Measurements from ENCODE around the gene OBI1. TPM values are rescaled to one million over a fixed set of nuclear protein-coding genes. Genes with fewer than 3 reads are reported as not detected.

Gene OBI1
- total RNA-seq, 1 donor from 2014 or later, result 18.7 TPM

DNA sequence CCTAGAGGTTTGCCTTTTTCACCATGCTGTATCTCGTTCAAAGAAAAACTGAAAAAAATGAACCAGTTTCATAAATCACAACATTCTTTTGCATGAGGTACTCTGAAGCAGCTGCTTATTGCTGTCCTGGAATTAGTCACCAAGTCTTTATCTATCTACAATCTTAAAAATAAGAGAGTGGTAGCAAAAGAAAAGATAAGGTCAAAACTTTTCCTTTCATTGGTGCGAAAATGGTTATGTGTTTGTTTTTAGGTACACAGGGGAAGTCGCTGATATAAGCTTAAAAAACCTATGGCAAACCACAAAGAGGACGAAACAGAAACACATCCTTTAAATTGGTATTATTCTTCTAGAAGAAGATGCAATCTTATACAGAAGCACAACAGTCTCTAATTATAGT, 20.7 kb downstream of the OBI1 start:
- Mint-ChIP-seq H3K27ac (no peak overlapping the region), H3K4me3 (no peak overlapping the region), H3K4me1 (ENCODE audit: unreplicated experiment) (no peaks in the 10 kb centered on the region), H3K9me3 (no peaks in the 10 kb centered on the region), H3K36me3 (peaks cover 35% of the 10 kb centered on the region), H3K27me3 (no peaks in the 10 kb centered on the region)
- DNase-seq (ENCODE audit: extremely low spot score, unreplicated experiment), result no peak
- TF ChIP-seq, protein P1, sequence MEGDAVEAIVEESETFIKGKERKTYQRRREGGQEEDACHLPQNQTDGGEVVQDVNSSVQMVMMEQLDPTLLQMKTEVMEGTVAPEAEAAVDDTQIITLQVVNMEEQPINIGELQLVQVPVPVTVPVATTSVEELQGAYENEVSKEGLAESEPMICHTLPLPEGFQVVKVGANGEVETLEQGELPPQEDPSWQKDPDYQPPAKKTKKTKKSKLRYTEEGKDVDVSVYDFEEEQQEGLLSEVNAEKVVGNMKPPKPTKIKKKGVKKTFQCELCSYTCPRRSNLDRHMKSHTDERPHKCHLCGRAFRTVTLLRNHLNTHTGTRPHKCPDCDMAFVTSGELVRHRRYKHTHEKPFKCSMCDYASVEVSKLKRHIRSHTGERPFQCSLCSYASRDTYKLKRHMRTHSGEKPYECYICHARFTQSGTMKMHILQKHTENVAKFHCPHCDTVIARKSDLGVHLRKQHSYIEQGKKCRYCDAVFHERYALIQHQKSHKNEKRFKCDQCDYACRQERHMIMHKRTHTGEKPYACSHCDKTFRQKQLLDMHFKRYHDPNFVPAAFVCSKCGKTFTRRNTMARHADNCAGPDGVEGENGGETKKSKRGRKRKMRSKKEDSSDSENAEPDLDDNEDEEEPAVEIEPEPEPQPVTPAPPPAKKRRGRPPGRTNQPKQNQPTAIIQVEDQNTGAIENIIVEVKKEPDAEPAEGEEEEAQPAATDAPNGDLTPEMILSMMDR (conservative IDR thresholded peaks at IDR 0.05), result no peak

DNA sequence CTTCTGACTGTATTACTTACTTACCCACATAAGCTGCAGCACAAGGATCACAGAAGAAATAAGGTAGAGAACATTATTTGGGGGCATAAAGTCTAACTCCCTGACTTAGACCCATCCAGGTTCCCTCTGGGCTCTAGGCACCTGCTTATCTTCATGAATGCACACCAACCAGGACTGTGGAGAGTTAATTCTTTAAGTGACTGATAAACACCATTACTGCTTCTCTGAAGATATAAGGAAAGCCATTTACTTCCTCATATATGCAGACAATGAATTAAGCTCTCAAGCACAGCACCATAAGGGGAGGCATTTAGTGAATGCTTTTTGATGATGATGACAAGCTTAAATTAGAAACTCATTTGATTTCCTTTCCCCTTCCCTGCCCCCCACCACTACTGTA, 22.5 kb downstream of the OBI1 start:
- Mint-ChIP-seq H3K9me3 (no peaks in the 10 kb centered on the region), H3K4me3 (no peak overlapping the region), H3K27ac (no peak overlapping the region), H3K4me1 (ENCODE audit: unreplicated experiment) (no peaks in the 10 kb centered on the region), H3K27me3 (no peaks in the 10 kb centered on the region), H3K36me3 (peaks cover 43% of the 10 kb centered on the region)
- TF ChIP-seq, protein P1 (conservative IDR thresholded peaks at IDR 0.05), result no peak
- DNase-seq (ENCODE audit: extremely low spot score, unreplicated experiment), result no peak

DNA sequence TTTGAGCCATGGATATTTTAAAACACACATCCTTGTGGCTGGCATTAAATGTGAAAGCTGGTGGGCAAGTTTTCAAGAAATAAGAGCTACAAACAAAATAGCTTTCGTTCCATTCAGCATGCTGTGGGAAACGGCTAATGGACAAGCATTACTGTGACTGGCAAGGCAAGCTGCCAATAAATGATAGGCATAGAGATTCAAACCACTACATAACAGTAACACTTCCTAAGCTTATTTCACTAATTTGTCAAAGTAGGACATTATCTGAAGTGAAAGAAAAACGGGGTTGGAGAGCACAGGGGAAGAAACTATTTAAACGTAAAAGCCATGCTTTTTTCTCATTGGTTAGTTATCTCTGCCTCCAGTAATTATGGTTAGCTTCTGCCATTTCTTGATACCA, 26.0 kb downstream of the OBI1 start:
- Mint-ChIP-seq H3K4me1 (ENCODE audit: unreplicated experiment) (no peaks in the 10 kb centered on the region), H3K9me3 (no peaks in the 10 kb centered on the region), H3K36me3 (peaks cover 60% of the 10 kb centered on the region), H3K4me3 (no peak overlapping the region), H3K27ac (no peak overlapping the region), H3K27me3 (no peaks in the 10 kb centered on the region)
- DNase-seq (ENCODE audit: extremely low spot score, unreplicated experiment), result no peak
- TF ChIP-seq, protein P1 (conservative IDR thresholded peaks at IDR 0.05), result no peak

DNA sequence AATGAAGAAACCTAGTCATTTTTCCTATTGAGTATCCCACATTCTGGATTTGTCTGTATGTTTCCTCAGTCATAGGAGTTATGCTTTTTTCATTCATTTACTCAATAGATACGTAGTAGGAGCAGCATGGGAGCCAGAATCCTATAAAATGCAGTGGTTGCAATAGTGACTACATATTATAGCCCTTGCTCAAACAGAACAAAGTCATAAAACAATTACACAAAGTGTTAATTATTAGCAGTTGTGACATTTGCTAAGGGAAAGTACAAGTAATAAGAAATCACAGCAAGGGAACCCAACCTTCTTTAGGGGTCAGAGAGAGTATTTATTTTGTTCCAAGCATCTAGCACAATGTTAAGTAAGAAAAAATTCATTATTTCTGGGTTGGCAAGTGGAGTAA, 27.9 kb downstream of the OBI1 start:
- H3K9me3 Mint-ChIP-seq, result no peaks in the 10 kb centered on the region
- TF ChIP-seq, protein P1 (conservative IDR thresholded peaks at IDR 0.05), result no peak
- H3K36me3 Mint-ChIP-seq, result peaks cover 64% of the 10 kb centered on the region
- DNase-seq (ENCODE audit: extremely low spot score, unreplicated experiment), result no peak
- H3K4me3 Mint-ChIP-seq, result no peak overlapping the region
- no peaks in the 10 kb centered on the region for H3K4me1 Mint-ChIP-seq (ENCODE audit: unreplicated experiment)
- no peaks in the 10 kb centered on the region for H3K27me3 Mint-ChIP-seq
- no peak overlapping the region for H3K27ac Mint-ChIP-seq

DNA sequence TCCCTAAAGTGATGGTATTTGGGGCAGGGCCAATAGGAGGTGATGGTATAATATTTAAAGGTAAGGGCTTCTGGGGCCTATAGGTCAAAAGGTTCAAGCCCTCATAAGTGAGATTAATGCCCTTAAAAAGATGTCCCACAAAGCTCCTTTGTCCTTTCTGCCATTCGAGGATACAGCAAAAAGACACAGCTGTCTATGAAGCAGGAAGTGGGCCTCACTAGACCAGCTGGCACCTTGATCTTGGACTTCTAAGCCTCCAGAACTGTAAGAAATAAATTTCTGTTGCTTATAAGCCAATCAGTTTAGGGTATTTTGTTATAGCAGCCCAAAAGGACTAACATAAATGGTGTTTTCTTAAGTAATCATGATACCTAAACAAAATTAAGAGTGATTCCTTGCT, 28.4 kb downstream of the OBI1 start:
- Mint-ChIP-seq H3K36me3 (peaks cover 68% of the 10 kb centered on the region), H3K9me3 (no peaks in the 10 kb centered on the region), H3K4me3 (no peak overlapping the region), H3K4me1 (ENCODE audit: unreplicated experiment) (no peaks in the 10 kb centered on the region), H3K27me3 (no peaks in the 10 kb centered on the region), H3K27ac (no peak overlapping the region)
- no peak for DNase-seq (ENCODE audit: extremely low spot score, unreplicated experiment)
- TF ChIP-seq, protein P1 (conservative IDR thresholded peaks at IDR 0.05), result no peak

DNA sequence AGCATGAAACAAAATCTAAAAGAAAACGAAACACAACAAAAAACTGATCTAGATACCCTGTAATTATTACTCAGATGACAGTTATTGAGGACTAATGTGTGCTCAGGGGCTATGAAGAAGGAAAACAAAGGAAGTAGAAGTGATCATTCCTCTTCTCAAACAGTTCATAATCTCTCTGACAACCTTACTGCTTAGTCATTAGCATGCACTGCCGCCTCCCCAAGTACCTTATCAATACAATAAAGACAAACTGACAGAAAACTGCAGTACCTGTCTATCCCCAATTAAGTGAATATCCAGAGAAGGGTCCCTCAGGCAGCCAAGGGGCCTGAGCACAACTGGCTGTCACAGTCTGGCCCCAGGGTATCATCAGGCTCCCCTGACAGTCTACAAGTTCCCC, 33.6 kb downstream of the OBI1 start:
- TF ChIP-seq, protein P1 (conservative IDR thresholded peaks at IDR 0.05), result no peak
- no peaks in the 10 kb centered on the region for H3K4me1 Mint-ChIP-seq (ENCODE audit: unreplicated experiment)
- no peak overlapping the region for H3K27ac Mint-ChIP-seq
- no peak for DNase-seq (ENCODE audit: extremely low spot score, unreplicated experiment)
- H3K4me3 Mint-ChIP-seq, result no peak overlapping the region
- no peaks in the 10 kb centered on the region for H3K9me3 Mint-ChIP-seq
- H3K27me3 Mint-ChIP-seq, result no peaks in the 10 kb centered on the region
- peaks cover 48% of the 10 kb centered on the region for H3K36me3 Mint-ChIP-seq

All from type B pancreatic cell (in vitro differentiated cells).